CD4-positive, alpha-beta T cell treated with Interleukin-1 beta for 1 hour (primary cell): ENCODE results near the gene ARMC6.

Source experiments
- DNase-seq, 2 donors: peaks; one replicate each; pipeline ENCODE4 v3.0.0-alpha.2; 2020 to 2022

The ARMC6 gene

GRCh38 chr19:19033426-19034203 is at the start of gene ARMC6, which contains the start of gene SUGP2:
Gene ARMC6 (plus strand): TSS chr19:19033603. CDS start chr19:19034210, 607 bp downstream.
Gene SUGP2 (minus strand): TSS chr19:19033517. CDS start chr19:19031071, 2,446 bp downstream.
- peak; percentile 93 for DNase-seq

GRCh38 chr19:18984251-18984650 is 49.2 kb upstream of the ARMC6 start:
- DNase-seq = no peak

GRCh38 chr19:18985257-18985656 is 48.1 kb upstream of the ARMC6 start:
- peak in 1 of 2 donors; percentile 15 for DNase-seq

GRCh38 chr19:18987456-18987855 is 45.9 kb upstream of the ARMC6 start:
- no peak for DNase-seq

GRCh38 chr19:18989316-18989715 is 44.1 kb upstream of the ARMC6 start:
- no peak for DNase-seq

GRCh38 chr19:18990128-18990708 is 43.2 kb upstream of the ARMC6 start:
- DNase-seq = no peak

- no peak for DNase-seq
These were observed 42.4 kb upstream of the ARMC6 start for GRCh38 chr19:18991006-18991405.

GRCh38 chr19:18991468-18991867 is 41.9 kb upstream of the ARMC6 start:
- DNase-seq = no peak

GRCh38 chr19:18992696-18993095 is 40.7 kb upstream of the ARMC6 start:
- no peak for DNase-seq

GRCh38 chr19:18993115-18993514 is 40.3 kb upstream of the ARMC6 start:
- DNase-seq = no peak

GRCh38 chr19:18995804-18996241 is 37.6 kb upstream of the ARMC6 start:
- peak in 1 of 2 donors; percentile 35 for DNase-seq

GRCh38 chr19:18996351-18996750 is 37.1 kb upstream of the ARMC6 start:
- no peak for DNase-seq

- DNase-seq = no peak
These were observed 36.5 kb upstream of the ARMC6 start for GRCh38 chr19:18996796-18997394.

- DNase-seq = no peak
These were observed 35.1 kb upstream of the ARMC6 start for GRCh38 chr19:18998276-18998675.

GRCh38 chr19:18999016-18999758 is 34.2 kb upstream of the ARMC6 start:
- no peak for DNase-seq

- no peak for DNase-seq
These were observed 33.3 kb upstream of the ARMC6 start for GRCh38 chr19:18999896-19000620.

- DNase-seq = no peak
These were observed 29.3 kb upstream of the ARMC6 start for GRCh38 chr19:19004144-19004543.

- DNase-seq = no peak
These were observed 27.2 kb upstream of the ARMC6 start for GRCh38 chr19:19006213-19006612.

- DNase-seq = no peak
These were observed 23.5 kb upstream of the ARMC6 start for GRCh38 chr19:19009951-19010350.

GRCh38 chr19:19010551-19010950 is 22.9 kb upstream of the ARMC6 start:
- peak in 1 of 2 donors; percentile 12 for DNase-seq

- no peak for DNase-seq
These were observed 12.3 kb upstream of the ARMC6 start for GRCh38 chr19:19021115-19021514.

GRCh38 chr19:19022380-19022961 is 10.9 kb upstream of the ARMC6 start:
- no peak for DNase-seq
